Vagina (tissue), 2 donors: ENCODE results near the gene NXPH1. TPM values are rescaled to one million over a fixed set of nuclear protein-coding genes. Genes with fewer than 3 reads are reported as not detected.

Experiments
- DNase-seq, 2 donors: peaks; one replicate each; pipeline ENCODE4 v3.0.0-alpha.2; 2017; ENCODE audit errors: extremely low spot score in 2 of 2
- H3K27ac ChIP-seq: fragments of 200-600 bp; sonication (generic); one replicate; pipeline ENCODE4 v1.5.1; 2019
- H3K27me3 ChIP-seq: fragments of 200-600 bp; sonication (generic); one replicate; pipeline ENCODE4 v1.5.1; 2019
- H3K36me3 ChIP-seq, 2 donors: fragments of 200-600 bp; sonication (generic); one replicate each; pipeline ENCODE4 v1.5.1; 2017 to 2019
- H3K4me1 ChIP-seq: fragments of 200-600 bp; sonication (generic); one replicate; pipeline ENCODE4 v1.5.1; 2019
- H3K4me3 ChIP-seq, 2 donors: fragments of 200-600 bp; sonication (generic); 1 replicate in 1 of 2; 2 replicates in 1 of 2; pipeline ENCODE4 v1.5.1; 2016 to 2019
- H3K9me3 ChIP-seq: fragments of 200-600 bp; sonication (generic); one replicate; pipeline ENCODE4 v1.5.1; 2019
- CTCF ChIP-seq, 3 experiments: fragments of 450-650 bp in 2 of 3; fragments of 200-600 bp in 1 of 3; sonication (generic) in 1 of 3; IDR thresholded peaks; one replicate each; pipeline ENCODE4 v1.5.1; 2017 to 2019; ENCODE audit warnings: antibody characterized with exemption in 3 of 3, mild to moderate bottlenecking in 2 of 3, moderate library complexity in 2 of 3
- POLR2A ChIP-seq, 2 donors: fragments of 450-650 bp; IDR thresholded peaks; one replicate each; pipeline ENCODE4 v1.6.1; 2017; ENCODE audit warnings: antibody characterized with exemption in 2 of 2, mild to moderate bottlenecking in 2 of 2, moderate library complexity in 2 of 2
- POLR2AphosphoS5 ChIP-seq, 2 donors: sonication (generic); formaldehyde crosslinking; IDR thresholded peaks; one replicate each; pipeline ENCODE4 v1.9.0; 2017; ENCODE audit warnings: antibody characterized with exemption in 2 of 2, mild to moderate bottlenecking in 2 of 2, low read depth in 1 of 2; ENCODE audit not compliant: insufficient read depth in 1 of 2
- intact Hi-C: fragments of 100-400 bp; cut with DNase I; formaldehyde crosslinking; loops from one replicate; pipeline ENCODE4 v1.15.1; 2023
- total RNA-seq: library from RNA; depleted of rRNA; stranded (reverse); fragments of >200 nt; gene quantifications from one replicate; pipeline ENCODE4 v1.2.3, GENCODE V29; 2016

Gene NXPH1
- total RNA-seq, 1 donor from 2014 or later: 0.25 TPM

GRCh38 chr7:8423057-8423456 is 10.4 kb upstream of the NXPH1 start:
- no peaks in the 10 kb centered on the region for H3K4me1 ChIP-seq
- intact Hi-C loops: no loop called here
- no peak for TF ChIP-seq POLR2AphosphoS5 (IDR thresholded peaks at IDR 0.05; ENCODE audit: insufficient read depth in 1 of 2, low read depth in 1 of 2)

DNA sequence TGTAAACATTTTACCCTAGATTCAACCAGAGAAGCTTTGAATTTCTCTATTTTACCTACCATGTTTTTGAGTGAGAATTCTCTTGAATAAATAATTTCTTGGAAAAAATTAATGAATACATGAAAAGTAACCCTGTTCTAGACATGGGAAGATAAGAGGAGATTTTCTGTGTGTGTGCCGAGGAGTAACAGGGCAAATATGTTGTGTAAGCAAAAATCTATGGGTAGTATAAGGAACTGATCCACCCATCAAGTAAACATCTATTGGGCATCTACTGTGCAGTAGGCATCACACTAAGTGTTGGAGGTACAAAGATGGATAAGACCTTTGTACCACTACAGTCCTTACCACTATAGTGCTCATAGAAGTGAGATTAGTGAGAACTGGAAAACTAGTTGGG is 8.2 kb upstream of the NXPH1 start:
- no peaks in the 10 kb centered on the region for H3K27me3 ChIP-seq
- H3K4me1 ChIP-seq: no peaks in the 10 kb centered on the region
- no peaks in the 10 kb centered on the region for H3K36me3 ChIP-seq
- no peak for TF ChIP-seq POLR2A (IDR thresholded peaks at IDR 0.05)
- TF ChIP-seq POLR2AphosphoS5 (IDR thresholded peaks at IDR 0.05; ENCODE audit: insufficient read depth in 1 of 2, low read depth in 1 of 2): no peak
- TF ChIP-seq CTCF (IDR thresholded peaks at IDR 0.05): no peak
- H3K4me3 ChIP-seq: no peak overlapping the region
- H3K27ac ChIP-seq: no peak overlapping the region
- no peak for DNase-seq
- H3K9me3 ChIP-seq: no peaks in the 10 kb centered on the region
- intact Hi-C loops: no loop called here

More at GRCh38 chr7:8423057-8423456, 10.4 kb upstream of the NXPH1 start:
- DNase-seq: no peak
- Histone ChIP-seq H3K27me3 (no peaks in the 10 kb centered on the region), H3K27ac (no peak overlapping the region), H3K36me3 (no peaks in the 10 kb centered on the region), H3K9me3 (no peaks in the 10 kb centered on the region), H3K4me3 (no peak overlapping the region)

- intact Hi-C loops: no loop called here
Observed at GRCh38 chr7:8430643-8431042, 2.8 kb upstream of the NXPH1 start.

DNA sequence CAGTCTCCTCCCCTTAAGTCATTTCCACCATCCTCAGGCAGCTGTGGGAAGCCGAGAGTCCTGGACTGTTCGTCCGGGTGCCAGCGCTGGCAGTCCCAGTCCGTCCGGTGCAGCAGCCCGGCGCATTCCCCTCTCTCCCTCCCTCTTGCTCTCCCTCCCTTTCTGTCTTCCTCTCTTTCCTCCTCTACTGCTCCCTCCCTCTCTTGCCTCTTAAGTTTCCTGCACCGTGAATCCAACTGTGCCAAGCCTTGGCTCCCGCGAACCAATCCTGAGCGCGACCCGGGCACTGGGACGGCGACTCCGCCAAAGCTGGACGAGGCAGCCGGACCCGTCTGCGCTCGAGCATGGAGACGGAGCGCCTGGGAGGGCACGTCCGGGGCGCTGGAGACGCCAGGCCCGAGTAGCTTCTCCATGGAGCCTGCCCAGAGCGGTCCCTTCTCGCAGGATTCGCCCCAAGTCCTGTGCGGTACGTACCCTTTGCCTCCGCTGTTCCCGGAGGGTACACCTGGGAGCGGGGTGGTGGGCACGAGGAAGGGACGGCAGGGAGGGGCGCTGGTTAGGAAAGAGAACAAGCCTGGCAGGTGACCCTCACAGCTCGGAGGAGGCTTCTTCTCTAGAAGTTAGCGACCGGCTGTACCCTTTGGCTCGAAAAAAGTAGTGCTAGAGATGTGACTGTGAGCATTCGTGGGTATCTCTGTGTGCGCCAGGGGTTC is 1.0 kb downstream of the NXPH1 start:
- TF ChIP-seq POLR2AphosphoS5 (IDR thresholded peaks at IDR 0.05; ENCODE audit: insufficient read depth in 1 of 2, low read depth in 1 of 2): no peak
- no peak for TF ChIP-seq POLR2A (IDR thresholded peaks at IDR 0.05)
- TF ChIP-seq CTCF (IDR thresholded peaks at IDR 0.05): no peak
- peak overlapping the region in 1 of 2 donors; percentile 2 for H3K4me3 ChIP-seq
- no peaks in the 10 kb centered on the region for H3K36me3 ChIP-seq
- DNase-seq: no peak
- peaks cover 9% of the 10 kb centered on the region for H3K4me1 ChIP-seq
- H3K27me3 ChIP-seq: peaks cover 4% of the 10 kb centered on the region
- intact Hi-C loops: no loop called here
- no peaks in the 10 kb centered on the region for H3K9me3 ChIP-seq
- H3K27ac ChIP-seq: no peak overlapping the region

More at GRCh38 chr7:8430643-8431042, 2.8 kb upstream of the NXPH1 start:
- Histone ChIP-seq H3K4me3 (no peak overlapping the region), H3K27me3 (peaks cover 1% of the 10 kb centered on the region), H3K27ac (no peak overlapping the region), H3K9me3 (no peaks in the 10 kb centered on the region), H3K4me1 (peaks cover 9% of the 10 kb centered on the region), H3K36me3 (no peaks in the 10 kb centered on the region)
- no peak for DNase-seq
- no peak for TF ChIP-seq POLR2A (IDR thresholded peaks at IDR 0.05)
- no peak for TF ChIP-seq CTCF (IDR thresholded peaks at IDR 0.05)
- TF ChIP-seq POLR2AphosphoS5 (IDR thresholded peaks at IDR 0.05; ENCODE audit: insufficient read depth in 1 of 2, low read depth in 1 of 2): no peak

DNA sequence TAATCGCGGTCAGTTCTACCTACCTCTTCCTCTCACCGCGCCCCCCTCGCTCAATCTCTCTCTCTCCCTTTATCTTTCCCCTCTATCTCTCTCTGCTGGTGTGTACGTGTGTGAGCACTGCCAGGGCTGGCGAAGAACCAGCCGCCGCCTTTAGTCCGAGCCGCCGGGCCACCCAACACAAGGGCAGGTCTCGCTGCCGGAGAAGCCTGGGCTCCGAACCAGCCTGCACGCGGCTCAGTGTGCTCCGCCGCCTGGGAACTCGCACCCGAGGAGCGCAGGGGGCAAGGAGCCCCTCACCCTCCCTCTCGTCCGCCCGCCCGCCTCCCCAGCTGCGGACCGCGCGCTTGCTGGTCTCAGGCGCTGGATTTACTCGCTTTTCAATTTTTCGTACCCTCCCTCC is 1.7 kb downstream of the NXPH1 start:
- no peak overlapping the region for H3K4me3 ChIP-seq
- intact Hi-C loops: no loop called here
- H3K27me3 ChIP-seq: peaks cover 4% of the 10 kb centered on the region
- no peaks in the 10 kb centered on the region for H3K9me3 ChIP-seq
- H3K27ac ChIP-seq: no peak overlapping the region
- H3K36me3 ChIP-seq: no peaks in the 10 kb centered on the region
- H3K4me1 ChIP-seq: peaks cover 9% of the 10 kb centered on the region
- TF ChIP-seq POLR2AphosphoS5 (IDR thresholded peaks at IDR 0.05; ENCODE audit: insufficient read depth in 1 of 2, low read depth in 1 of 2) (no peak), POLR2A (IDR thresholded peaks at IDR 0.05) (no peak), CTCF (IDR thresholded peaks at IDR 0.05) (no peak)
- DNase-seq: no peak
